Natural killer cell treated with Interleukin-12 subunit alpha and Interleukin-12 subunit beta and Interleukin-15 and Interleukin-18, amount 100 ng/mL, for 72 hours (primary cell): ENCODE measurements around the gene CTXN3. TPM values are rescaled to one million over a fixed set of nuclear protein-coding genes. Genes with fewer than 3 reads are reported as not detected.
"Not testable (repeated sequence)": the region's sequence is repeated elsewhere in the genome, so short reads cannot be mapped to it uniquely, and the experiment has no call there.

Experiments used
- ATAC-seq, 2 donors: fragments of 150-1000 bp; cut with Tn5 transposase in 1 of 2; sonication (Bioruptor Pico), chemical (Tn5 transposase) in 1 of 2; 2 replicates each; pipeline ENCODE4 v1.10.0; 2021
- DNase-seq: peaks from one replicate; pipeline ENCODE4 v3.0.0; 2022; ENCODE audit warnings: low spot score
- H3K27ac Mint-ChIP-seq, 2 donors: 1 replicate in 1 of 2; 2 replicates in 1 of 2; pipeline ENCODE4 v1.8.0; 2022; ENCODE audit warnings: mixed read lengths in 2 of 2, mild to moderate bottlenecking in 1 of 2, moderate library complexity in 1 of 2
- H3K27me3 Mint-ChIP-seq, 2 donors: 1 replicate in 1 of 2; 2 replicates in 1 of 2; pipeline ENCODE4 v1.8.0; 2022; ENCODE audit warnings: mixed read lengths in 2 of 2
- H3K36me3 Mint-ChIP-seq: one replicate; pipeline ENCODE4 v1.8.0; 2022; ENCODE audit warnings: mixed read lengths
- H3K4me1 Mint-ChIP-seq, 2 donors: 1 replicate in 1 of 2; 2 replicates in 1 of 2; pipeline ENCODE4 v1.8.0; 2022; ENCODE audit warnings: low read depth in 2 of 2, mixed read lengths in 2 of 2, mild to moderate bottlenecking in 1 of 2
- H3K4me3 Mint-ChIP-seq: one replicate; pipeline ENCODE4 v1.8.0; 2022; ENCODE audit warnings: mixed read lengths
- H3K9me3 Mint-ChIP-seq: 2 replicates; pipeline ENCODE4 v1.8.0; 2022; ENCODE audit warnings: mixed read lengths
- total RNA-seq, 2 donors: library from RNA; stranded (reverse); gene quantifications; one replicate each; pipeline ENCODE4 v1.2.3, GENCODE V29; 2022

The CTXN3 gene
- total RNA-seq, 2 donors from 2014 or later, result not detected

- Mint-ChIP-seq H3K27ac (no peak overlapping the region), H3K36me3 (no peaks in the 10 kb centered on the region), H3K27me3 (peaks cover 3 to 14% of the 10 kb centered on the region in 2 donors), H3K9me3 (no peaks in the 10 kb centered on the region), H3K4me3 (no peak overlapping the region), H3K4me1 (no peaks in the 10 kb centered on the region)
- no peak for ATAC-seq
- no peak for DNase-seq
These were observed 17.3 kb downstream of the CTXN3 start for GRCh38 chr5:127666043-127666716.

DNA sequence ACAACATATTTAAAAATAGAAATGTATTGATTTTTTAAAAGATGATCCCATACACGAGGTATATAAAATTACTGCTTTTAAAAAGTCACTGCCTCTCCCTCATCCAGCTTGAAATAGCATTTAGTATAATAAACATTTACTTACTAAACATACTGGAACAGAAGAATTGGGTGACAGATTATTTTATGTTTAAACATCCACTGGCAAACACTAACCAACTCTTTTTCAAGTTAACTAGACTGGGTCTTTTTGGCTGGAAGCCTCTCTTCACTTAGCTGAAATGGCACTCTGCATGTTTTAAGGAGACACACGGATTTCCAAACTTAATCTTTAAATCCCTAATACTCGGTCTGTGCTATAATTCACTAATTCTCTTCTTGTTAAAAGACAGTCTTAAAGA lies 19.0 kb downstream of the CTXN3 start:
- H3K27me3 Mint-ChIP-seq, result peaks cover 3 to 14% of the 10 kb centered on the region in 2 donors
- H3K36me3 Mint-ChIP-seq, result no peaks in the 10 kb centered on the region
- DNase-seq (no peak), ATAC-seq (no peak)
- no peaks in the 10 kb centered on the region for H3K4me1 Mint-ChIP-seq
- no peaks in the 10 kb centered on the region for H3K9me3 Mint-ChIP-seq
- H3K27ac Mint-ChIP-seq, result no peak overlapping the region
- H3K4me3 Mint-ChIP-seq, result no peak overlapping the region

DNA sequence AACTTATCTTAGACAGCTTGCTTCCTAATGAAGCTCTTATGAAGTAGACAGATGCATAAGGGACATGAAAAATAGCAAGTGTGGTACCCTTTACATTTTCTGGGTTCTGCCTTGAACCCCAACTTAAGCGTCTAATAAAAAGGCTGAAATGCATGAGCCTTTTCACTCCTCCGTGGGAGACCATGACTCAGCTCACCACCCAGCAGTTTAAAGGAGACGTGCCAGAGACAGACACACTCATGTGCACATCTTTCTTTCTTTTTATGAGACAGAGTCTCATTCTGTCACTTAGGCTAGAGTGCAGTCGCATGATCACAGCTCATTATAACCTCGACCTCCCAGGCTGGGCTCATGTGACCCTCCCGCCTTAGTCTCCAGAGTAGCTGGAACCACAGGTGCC lies 22.3 kb downstream of the CTXN3 start:
- DNase-seq, result no peak
- H3K4me1 Mint-ChIP-seq, result no peaks in the 10 kb centered on the region
- H3K4me3 Mint-ChIP-seq, result no peak overlapping the region
- peaks cover 6% of the 10 kb centered on the region for H3K9me3 Mint-ChIP-seq
- H3K27ac Mint-ChIP-seq, result no peak overlapping the region
- peaks cover 0 to 14% of the 10 kb centered on the region in 2 donors for H3K27me3 Mint-ChIP-seq
- no peaks in the 10 kb centered on the region for H3K36me3 Mint-ChIP-seq
- ATAC-seq, result no peak

DNA sequence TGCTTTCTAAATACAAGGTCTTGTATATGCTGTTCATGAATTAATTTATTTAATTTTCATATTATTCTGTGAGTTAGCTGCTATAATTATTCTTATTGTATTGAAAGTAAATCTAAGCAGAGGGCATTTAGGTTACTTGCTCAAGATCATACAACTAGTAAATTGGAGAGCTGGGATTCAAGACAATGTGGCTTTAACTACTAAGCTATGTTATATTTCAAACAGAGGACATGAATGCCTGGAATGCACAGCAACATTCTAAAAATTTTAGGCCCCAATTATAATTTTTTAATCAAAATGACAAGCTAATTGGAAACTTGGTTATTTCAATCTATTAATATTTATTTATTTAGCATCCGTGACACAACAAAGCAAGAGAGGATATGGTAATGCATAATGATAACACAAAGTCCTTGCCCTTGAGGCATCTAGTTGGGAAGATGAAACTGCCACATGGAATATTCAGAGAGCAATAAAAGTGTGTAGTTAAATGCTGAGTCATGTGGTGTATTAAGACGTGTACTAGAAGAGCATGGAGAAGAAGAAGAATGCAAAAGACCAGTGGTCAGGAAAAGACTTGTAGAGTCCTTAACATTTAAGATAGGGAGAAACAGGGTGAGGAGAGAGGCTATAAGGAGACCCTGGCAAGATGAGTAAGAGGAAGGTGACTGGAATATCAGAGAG lies 24.4 kb downstream of the CTXN3 start:
- peaks cover 8% of the 10 kb centered on the region for H3K9me3 Mint-ChIP-seq
- DNase-seq (no peak), ATAC-seq (no peak)
- no peaks in the 10 kb centered on the region for H3K4me1 Mint-ChIP-seq
- H3K36me3 Mint-ChIP-seq, result no peaks in the 10 kb centered on the region
- peaks cover 0 to 14% of the 10 kb centered on the region in 2 donors for H3K27me3 Mint-ChIP-seq
- no peak overlapping the region for H3K4me3 Mint-ChIP-seq
- no peak overlapping the region for H3K27ac Mint-ChIP-seq

- H3K27me3 Mint-ChIP-seq, H3K36me3 Mint-ChIP-seq, H3K4me1 Mint-ChIP-seq, DNase-seq, H3K4me3 Mint-ChIP-seq, H3K27ac Mint-ChIP-seq, H3K9me3 Mint-ChIP-seq, ATAC-seq: not testable (repeated sequence)
These were observed 28.1 kb downstream of the CTXN3 start for GRCh38 chr5:127676951-127677350.

- not testable (repeated sequence) for DNase-seq, H3K27me3 Mint-ChIP-seq, ATAC-seq
These were observed 30.9 kb downstream of the CTXN3 start for GRCh38 chr5:127679691-127680330.

DNA sequence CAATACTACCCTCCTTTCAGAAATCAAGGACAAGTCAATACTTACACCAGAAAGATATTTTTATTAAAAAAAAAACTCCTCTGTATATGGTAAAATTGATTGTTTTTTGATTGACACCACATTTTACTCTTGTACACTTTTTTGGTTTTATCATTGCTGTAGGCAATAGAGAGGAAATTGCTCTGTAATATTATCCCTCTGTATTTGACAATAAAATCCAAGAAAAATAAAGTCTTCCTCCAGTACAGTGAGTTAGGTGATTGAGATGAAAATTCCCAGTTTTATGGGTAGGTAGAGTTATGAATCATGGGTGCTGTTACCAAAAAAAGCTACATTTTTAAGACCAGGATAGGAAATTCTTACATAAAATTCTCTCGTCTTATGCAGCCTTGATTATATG lies 31.7 kb downstream of the CTXN3 start:
- peaks cover 0 to 5% of the 10 kb centered on the region in 2 donors for H3K27me3 Mint-ChIP-seq
- H3K4me3 Mint-ChIP-seq, result no peak overlapping the region
- H3K36me3 Mint-ChIP-seq, result no peaks in the 10 kb centered on the region
- ATAC-seq, result no peak
- peaks cover 3% of the 10 kb centered on the region for H3K9me3 Mint-ChIP-seq
- no peaks in the 10 kb centered on the region for H3K4me1 Mint-ChIP-seq
- no peak overlapping the region for H3K27ac Mint-ChIP-seq
- DNase-seq, result no peak

More at GRCh38 chr5:127679691-127680330, 30.9 kb downstream of the CTXN3 start:
- H3K36me3 Mint-ChIP-seq, H3K4me1 Mint-ChIP-seq, H3K9me3 Mint-ChIP-seq, H3K4me3 Mint-ChIP-seq, H3K27ac Mint-ChIP-seq: not testable (repeated sequence)

DNA sequence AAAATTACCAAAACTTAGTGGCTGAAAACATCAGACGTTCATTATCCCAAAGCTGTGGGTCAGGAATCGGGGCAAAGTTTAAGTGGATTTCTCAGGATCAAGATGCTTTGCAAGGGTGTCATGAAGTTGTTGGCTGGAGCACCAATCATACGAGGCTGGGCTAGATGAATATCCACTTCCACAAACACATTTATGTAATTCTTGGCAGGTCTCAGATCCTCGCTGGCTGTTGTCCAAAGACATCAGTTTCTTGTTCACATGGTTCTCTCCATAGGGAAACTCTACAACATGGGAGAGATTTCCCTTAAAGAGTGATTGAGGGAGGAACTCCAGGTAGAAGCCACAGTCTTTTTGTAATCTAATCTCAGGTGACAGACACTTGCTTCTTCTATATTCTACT lies 34.1 kb downstream of the CTXN3 start:
- H3K4me1 Mint-ChIP-seq, result no peaks in the 10 kb centered on the region
- H3K9me3 Mint-ChIP-seq, result peaks cover 5% of the 10 kb centered on the region
- ATAC-seq, result no peak
- no peak overlapping the region for H3K27ac Mint-ChIP-seq
- no peak overlapping the region for H3K4me3 Mint-ChIP-seq
- H3K27me3 Mint-ChIP-seq, result peaks cover 0 to 12% of the 10 kb centered on the region in 2 donors
- H3K36me3 Mint-ChIP-seq, result no peaks in the 10 kb centered on the region
- no peak for DNase-seq

GRCh38 chr5:127684726-127685467 lies 36.0 kb downstream of the CTXN3 start:
- ATAC-seq, result no peak
- H3K4me3 Mint-ChIP-seq, result no peak overlapping the region

DNA sequence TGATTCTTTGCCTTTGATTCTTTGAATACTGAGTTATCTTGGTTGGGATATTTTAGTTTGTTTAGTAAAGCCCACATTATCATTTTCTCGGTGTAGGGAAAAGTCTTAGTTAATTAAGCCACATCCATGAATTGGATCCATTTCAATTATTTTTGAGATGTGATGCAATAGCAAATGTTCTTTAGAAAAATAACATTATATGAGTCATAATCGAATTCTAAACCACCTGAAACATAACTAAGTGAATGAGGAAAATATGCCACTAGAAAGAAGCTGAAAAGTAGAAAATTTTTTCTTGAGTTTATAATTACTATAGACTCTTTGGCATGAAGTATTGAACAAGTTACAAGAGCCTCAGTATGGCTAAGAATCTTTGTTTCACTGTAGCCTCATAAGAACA lies 36.8 kb downstream of the CTXN3 start:
- H3K4me3 Mint-ChIP-seq, result no peak overlapping the region
- ATAC-seq, result no peak
- no peak overlapping the region for H3K27ac Mint-ChIP-seq

More at GRCh38 chr5:127684726-127685467, 36.0 kb downstream of the CTXN3 start:
- Mint-ChIP-seq H3K27me3 (peaks cover 0 to 12% of the 10 kb centered on the region in 2 donors), H3K36me3 (no peaks in the 10 kb centered on the region), H3K9me3 (peaks cover 3% of the 10 kb centered on the region), H3K4me1 (no peaks in the 10 kb centered on the region), H3K27ac (no peak overlapping the region)
- no peak for DNase-seq

DNA sequence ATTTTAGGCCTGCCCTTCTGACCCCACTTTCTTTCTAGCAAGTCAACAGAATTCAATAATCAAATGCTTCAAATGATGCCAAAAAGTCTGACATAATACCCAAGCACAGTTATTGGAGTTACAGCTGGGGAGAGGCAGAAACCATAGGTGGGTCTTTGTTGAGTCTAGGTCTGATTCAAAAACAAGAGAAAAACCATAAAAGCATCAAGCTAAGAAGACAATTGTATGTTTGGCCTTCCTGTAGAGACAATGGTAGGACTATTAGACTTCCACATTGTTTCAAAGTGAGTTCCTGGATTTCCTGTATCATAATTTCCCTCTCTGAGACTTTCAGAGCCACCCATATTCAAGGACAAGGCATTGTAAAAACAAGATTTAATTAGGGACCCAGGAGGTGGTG lies 37.5 kb downstream of the CTXN3 start:
- DNase-seq (no peak), ATAC-seq (no peak)
- Mint-ChIP-seq H3K36me3 (no peaks in the 10 kb centered on the region), H3K4me1 (no peaks in the 10 kb centered on the region), H3K27ac (no peak overlapping the region), H3K27me3 (peaks cover 0 to 12% of the 10 kb centered on the region in 2 donors), H3K9me3 (peaks cover 3% of the 10 kb centered on the region), H3K4me3 (no peak overlapping the region)

More for the DNA sequence above, 36.8 kb downstream of the CTXN3 start:
- H3K4me1 Mint-ChIP-seq, result no peaks in the 10 kb centered on the region
- no peaks in the 10 kb centered on the region for H3K36me3 Mint-ChIP-seq
- H3K27me3 Mint-ChIP-seq, result peaks cover 0 to 12% of the 10 kb centered on the region in 2 donors
- H3K9me3 Mint-ChIP-seq, result peaks cover 3% of the 10 kb centered on the region
- no peak for DNase-seq

DNA sequence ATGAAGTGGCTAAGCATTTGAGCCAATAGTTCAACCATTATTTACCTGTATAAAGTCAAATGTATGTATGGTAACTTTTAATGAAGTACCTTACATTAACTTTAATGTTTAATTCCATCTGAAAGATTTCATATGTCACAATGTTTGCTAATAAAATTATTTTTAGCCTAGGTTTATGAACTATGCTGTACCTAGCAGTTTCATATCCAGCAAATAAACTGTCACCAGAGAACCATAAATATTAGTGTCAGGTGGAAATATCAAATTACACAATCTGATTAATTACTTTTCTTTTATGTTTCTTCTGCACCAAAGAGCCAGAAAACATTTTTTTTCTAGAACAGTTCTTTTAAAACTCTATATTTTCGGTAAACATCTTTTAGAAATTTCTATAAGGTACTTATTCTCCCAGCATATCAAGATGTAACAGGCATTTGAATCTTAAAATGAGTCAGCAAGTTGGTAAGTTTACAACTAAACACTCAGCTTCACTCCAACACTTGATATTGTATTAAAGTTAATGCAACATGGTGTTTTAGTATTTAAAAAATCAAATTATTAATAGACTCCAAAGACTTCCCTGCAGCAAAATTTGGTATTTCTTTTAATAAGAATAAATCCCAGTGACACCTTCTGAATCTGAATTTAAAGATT lies 45.8 kb downstream of the CTXN3 start:
- no peak overlapping the region for H3K27ac Mint-ChIP-seq
- ATAC-seq (no peak), DNase-seq (no peak)
- no peaks in the 10 kb centered on the region for H3K9me3 Mint-ChIP-seq
- no peaks in the 10 kb centered on the region for H3K36me3 Mint-ChIP-seq
- H3K27me3 Mint-ChIP-seq, result peaks cover 0 to 7% of the 10 kb centered on the region in 2 donors
- no peak overlapping the region for H3K4me3 Mint-ChIP-seq
- no peaks in the 10 kb centered on the region for H3K4me1 Mint-ChIP-seq

- DNase-seq (no peak), ATAC-seq (no peak)
- Mint-ChIP-seq H3K27me3 (peaks cover 0 to 7% of the 10 kb centered on the region in 2 donors), H3K4me1 (no peaks in the 10 kb centered on the region), H3K4me3 (no peak overlapping the region), H3K27ac (no peak overlapping the region), H3K9me3 (no peaks in the 10 kb centered on the region), H3K36me3 (no peaks in the 10 kb centered on the region)
These were observed 46.5 kb downstream of the CTXN3 start for GRCh38 chr5:127695346-127695745.
